HepG2 (cell line): Measurements from ENCODE around the gene CSNK1D. TPM values are rescaled to one million over a fixed set of nuclear protein-coding genes. Genes with fewer than 3 reads are reported as not detected.

Source experiments
- CHCHD3 ChIP-seq: sonication (generic); formaldehyde crosslinking; IDR thresholded peaks from 2 replicates; pipeline ENCODE4 v1.8.0; 2022; ENCODE audit warnings: mild to moderate bottlenecking, missing genetic modification reagents, moderate library complexity
- NR3C1 ChIP-seq: sonication (generic); formaldehyde crosslinking; IDR thresholded peaks from 2 replicates; pipeline ENCODE4 v1.4.0; 2020; ENCODE audit warnings: missing genetic modification reagents
- RARA ChIP-seq: IDR thresholded peaks from 2 replicates; pipeline ENCODE4 v1.6.1; 2016; ENCODE audit warnings: missing genetic modification reagents, missing compliant biosample characterization
- RBAK ChIP-seq: sonication (generic); formaldehyde crosslinking; IDR thresholded peaks from 2 replicates; pipeline ENCODE4 v1.5.1; 2020; ENCODE audit warnings: mild to moderate bottlenecking, missing genetic modification reagents
- RXRB ChIP-seq: IDR thresholded peaks from 2 replicates; pipeline ENCODE4 v1.6.1; 2016; ENCODE audit warnings: borderline replicate concordance, missing genetic modification reagents, missing compliant biosample characterization
- SNAPC4 ChIP-seq: sonication (generic); formaldehyde crosslinking; IDR thresholded peaks from 2 replicates; pipeline ENCODE4 v1.4.0; 2020; ENCODE audit warnings: mild to moderate bottlenecking, missing genetic modification reagents
- SOX13 ChIP-seq, 3 experiments: fragments of 450-650 bp in 1 of 3; sonication (generic) in 1 of 3; formaldehyde crosslinking in 1 of 3; IDR thresholded peaks in 2 of 3; conservative IDR thresholded peaks in 1 of 3; 2 replicates each; pipeline versions ENCODE4 v1.5.0 to v1.6.1; 2016 to 2020; ENCODE audit warnings: antibody characterized with exemption in 1 of 3, mild to moderate bottlenecking in 1 of 3, missing compliant biosample characterization in 1 of 3, missing genetic modification reagents in 1 of 3, moderate library complexity in 1 of 3
- ZBED4 ChIP-seq: sonication (generic); formaldehyde crosslinking; IDR thresholded peaks from 2 replicates; pipeline ENCODE4 v1.4.0; 2020; ENCODE audit warnings: missing genetic modification reagents, borderline replicate concordance
- ZNF180 ChIP-seq: sonication (generic); formaldehyde crosslinking; IDR thresholded peaks from 2 replicates; pipeline ENCODE4 v1.4.0; 2020; ENCODE audit warnings: low read depth, missing genetic modification reagents, borderline replicate concordance
- ZNF224 ChIP-seq: sonication (generic); formaldehyde crosslinking; IDR thresholded peaks from 2 replicates; pipeline ENCODE4 v1.5.0; 2020; ENCODE audit warnings: mild to moderate bottlenecking, missing genetic modification reagents
- ZNF7 ChIP-seq: IDR thresholded peaks from 2 replicates; pipeline ENCODE4 v1.6.1; 2016; ENCODE audit warnings: missing biosample characterization, missing genetic modification reagents
- polyA plus RNA-seq, 8 experiments: library from polyadenylated mRNA; depleted of rRNA in 3 of 8; stranded (reverse) in 7 of 8; unstranded in 1 of 8; fragments of >200 nt; fragmentation: Illumina TruSeq in 4 of 8; extraction: Trizol in 4 of 8; gene quantifications; 2 replicates each; pipeline versions ENCODE4 v1.2.1 to v1.2.3, GENCODE V29; 2011 to 2016; ENCODE audit warnings: low read depth in 4 of 8, missing spikeins in 1 of 8, mixed read lengths in 1 of 8; ENCODE audit not compliant: insufficient read depth in 1 of 8
- total RNA-seq, 5 experiments: library from RNA; depleted of rRNA; stranded (reverse); fragments of >200 nt; fragmentation: Illumina TruSeq; extraction: Trizol; gene quantifications; 2 replicates each; pipeline ENCODE4 v1.2.3, GENCODE V29; 2016; ENCODE audit warnings: low read depth in 1 of 5
- TF ChIP-seq, protein P1 (sequence below): IDR thresholded peaks from 2 replicates; pipeline ENCODE4 v1.4.0; 2020; ENCODE audit warnings: mild to moderate bottlenecking, missing genetic modification reagents

The CSNK1D gene
- total and polyA plus RNA-seq, 2 of the 13 experiments (the other 11 are each of a cell fraction or from before 2014, with no cell fraction given) = 31.5 to 128 TPM

DNA sequence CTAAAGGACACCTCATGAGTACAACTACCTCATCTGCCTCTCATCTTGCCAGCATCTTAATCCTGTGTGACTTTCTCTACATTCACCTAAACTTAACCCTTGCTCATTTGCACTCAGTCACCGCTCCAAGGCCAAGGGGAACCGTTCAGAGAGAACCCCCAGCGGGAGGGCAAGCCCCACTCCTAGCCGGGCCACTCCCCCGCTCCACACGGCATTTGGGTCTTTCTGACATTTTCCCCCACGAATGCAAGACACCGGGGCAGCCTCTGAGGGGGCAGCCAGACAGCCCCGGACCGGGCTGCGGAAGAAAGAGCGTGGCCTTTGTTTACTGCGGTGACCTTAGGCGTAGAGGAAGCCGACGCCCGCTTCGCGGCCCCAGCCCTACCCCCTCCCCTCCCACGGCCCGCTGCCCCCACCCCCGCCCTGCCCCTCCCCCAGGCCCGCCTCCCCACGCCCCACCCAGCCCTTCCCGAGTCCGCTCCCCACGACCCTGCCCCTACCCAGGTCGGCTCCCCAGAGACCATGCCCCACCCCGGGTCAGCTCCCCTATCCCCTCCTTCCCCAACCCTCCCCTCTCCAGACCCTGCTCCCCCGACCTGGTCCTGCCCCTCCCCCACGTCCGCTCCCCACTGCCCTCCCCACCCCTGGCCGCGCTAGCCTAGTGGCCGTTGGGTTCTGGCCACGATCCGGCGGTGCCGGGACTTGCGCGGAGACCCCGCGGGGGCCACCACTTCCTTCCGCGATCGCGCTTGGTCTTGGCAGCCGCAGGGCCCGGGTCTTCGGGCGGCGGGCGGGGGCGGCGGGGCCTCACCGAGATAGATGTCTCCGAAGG, 789 bp downstream of the CSNK1D start (continued):
- TF ChIP-seq ZNF224 (CRISPR knock-in tag) = 0 out of 2 replicates have a peak, but pooled peaks have one; percentile 4
- TF ChIP-seq ZNF7 (CRISPR knock-in tag) = no peak
- TF ChIP-seq CHCHD3 (CRISPR knock-in tag) = no peak
- peak; percentile 28; the same call in 1 of the 2 replicates for TF ChIP-seq ZBED4
- no peak; the same call in 1 of the 2 replicates for TF ChIP-seq SNAPC4 (CRISPR knock-in tag)
- TF ChIP-seq RBAK (CRISPR knock-in tag) = no peak
- no peak for TF ChIP-seq RXRB (CRISPR knock-in tag)
- TF ChIP-seq RARA = peak; percentile 38; the same call in 1 of the 2 replicates
- TF ChIP-seq NR3C1 (CRISPR knock-in tag) = no peak
- TF ChIP-seq, protein P1, sequence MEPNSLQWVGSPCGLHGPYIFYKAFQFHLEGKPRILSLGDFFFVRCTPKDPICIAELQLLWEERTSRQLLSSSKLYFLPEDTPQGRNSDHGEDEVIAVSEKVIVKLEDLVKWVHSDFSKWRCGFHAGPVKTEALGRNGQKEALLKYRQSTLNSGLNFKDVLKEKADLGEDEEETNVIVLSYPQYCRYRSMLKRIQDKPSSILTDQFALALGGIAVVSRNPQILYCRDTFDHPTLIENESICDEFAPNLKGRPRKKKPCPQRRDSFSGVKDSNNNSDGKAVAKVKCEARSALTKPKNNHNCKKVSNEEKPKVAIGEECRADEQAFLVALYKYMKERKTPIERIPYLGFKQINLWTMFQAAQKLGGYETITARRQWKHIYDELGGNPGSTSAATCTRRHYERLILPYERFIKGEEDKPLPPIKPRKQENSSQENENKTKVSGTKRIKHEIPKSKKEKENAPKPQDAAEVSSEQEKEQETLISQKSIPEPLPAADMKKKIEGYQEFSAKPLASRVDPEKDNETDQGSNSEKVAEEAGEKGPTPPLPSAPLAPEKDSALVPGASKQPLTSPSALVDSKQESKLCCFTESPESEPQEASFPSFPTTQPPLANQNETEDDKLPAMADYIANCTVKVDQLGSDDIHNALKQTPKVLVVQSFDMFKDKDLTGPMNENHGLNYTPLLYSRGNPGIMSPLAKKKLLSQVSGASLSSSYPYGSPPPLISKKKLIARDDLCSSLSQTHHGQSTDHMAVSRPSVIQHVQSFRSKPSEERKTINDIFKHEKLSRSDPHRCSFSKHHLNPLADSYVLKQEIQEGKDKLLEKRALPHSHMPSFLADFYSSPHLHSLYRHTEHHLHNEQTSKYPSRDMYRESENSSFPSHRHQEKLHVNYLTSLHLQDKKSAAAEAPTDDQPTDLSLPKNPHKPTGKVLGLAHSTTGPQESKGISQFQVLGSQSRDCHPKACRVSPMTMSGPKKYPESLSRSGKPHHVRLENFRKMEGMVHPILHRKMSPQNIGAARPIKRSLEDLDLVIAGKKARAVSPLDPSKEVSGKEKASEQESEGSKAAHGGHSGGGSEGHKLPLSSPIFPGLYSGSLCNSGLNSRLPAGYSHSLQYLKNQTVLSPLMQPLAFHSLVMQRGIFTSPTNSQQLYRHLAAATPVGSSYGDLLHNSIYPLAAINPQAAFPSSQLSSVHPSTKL (CRISPR knock-in tag) = no peak
- TF ChIP-seq SOX13 (IDR thresholded peaks at IDR 0.05) = no peak
- TF ChIP-seq SOX13 (CRISPR knock-in tag; conservative IDR thresholded peaks at IDR 0.05 in 1 of 2, IDR thresholded peaks at IDR 0.05 in 1 of 2) = peak in 1 of 2 experiments; percentile 66; a peak in 1 of 4 replicates
- no peak for TF ChIP-seq ZNF180 (CRISPR knock-in tag)
